ENCODE results near the gene NFIA.
A peak's percentile ranks its signal among the peaks of the same experiment; 100 is the strongest.

The NFIA gene

GRCh38 chr1:61130338-61131000, 48.1 kb downstream of the NFIA start:
- H3K27ac ChIP-seq (ENCODE audit: extremely low read depth, low read depth, low read length), result no peak overlapping the region
- no peaks in the 10 kb centered on the region for H3K36me3 ChIP-seq (ENCODE audit: control insufficient read depth in 2 of 2, insufficient read depth in 1 of 2, low read length in 2 of 2)
- ChIA-PET CTCF (interaction anchor here (0.7 kb wide), 1 partner anchor 23 kb away, joined by 12 read pairs; no protein-coding TSS in a partner anchor), POLR2A (no interaction called here)
- no peak overlapping the region for H3K4me3 ChIP-seq (ENCODE audit: low read depth, low read length)
- H3K9me3 ChIP-seq (ENCODE audit: control insufficient read depth, insufficient read depth, low read depth, low read length), result no peaks in the 10 kb centered on the region
- peaks cover 22% of the 10 kb centered on the region for H3K4me1 ChIP-seq (ENCODE audit: control insufficient read depth, insufficient read depth, low read length)
- TF ChIP-seq GLIS1 (tag by site-specific recombination; IDR thresholded peaks at IDR 0.05), result peak; percentile 32; the same call in 1 of the 2 replicates
- TF ChIP-seq PBX3 (CRISPR knock-in tag; IDR thresholded peaks at IDR 0.05), result no peak
- TF ChIP-seq GLI2 (tag by site-specific recombination; IDR thresholded peaks at IDR 0.05; ENCODE audit: borderline replicate concordance, low read depth), result no peak
- TF ChIP-seq ZNF433 (tag by site-specific recombination; IDR thresholded peaks at IDR 0.05; ENCODE audit: low read depth), result no peak
- peak; percentile 54 for TF ChIP-seq OSR2 (tag by site-specific recombination; IDR thresholded peaks at IDR 0.05)
- no peak for TF ChIP-seq EGR2 (tag by site-specific recombination; IDR thresholded peaks at IDR 0.05; ENCODE audit: low read depth)
- TF ChIP-seq ZNF645 (tag by site-specific recombination; IDR thresholded peaks at IDR 0.05), result no peak
- no peak for TF ChIP-seq ZBTB8A (tag by site-specific recombination; IDR thresholded peaks at IDR 0.05)
- TF ChIP-seq ZNF843 (tag by site-specific recombination; IDR thresholded peaks at IDR 0.05), result peak; percentile 41; the same call in 1 of the 2 replicates
- TF ChIP-seq ZNF24 (tag by site-specific recombination; IDR thresholded peaks at IDR 0.05), result no peak
- TF ChIP-seq ZNF580 (tag by site-specific recombination; IDR thresholded peaks at IDR 0.05), result no peak
- no peak for TF ChIP-seq SCRT1 (tag by site-specific recombination; IDR thresholded peaks at IDR 0.05; ENCODE audit: borderline replicate concordance)
- TF ChIP-seq YY1 (tag by site-specific recombination; IDR thresholded peaks at IDR 0.05), result no peak
- TF ChIP-seq ZBTB20 (tag by site-specific recombination; IDR thresholded peaks at IDR 0.05), result no peak
- no peak for TF ChIP-seq ZNF10 (tag by site-specific recombination; IDR thresholded peaks at IDR 0.05)
- no peak for TF ChIP-seq ZNF670 (tag by site-specific recombination; IDR thresholded peaks at IDR 0.05; ENCODE audit: low read depth)
- TF ChIP-seq WT1 (tag by site-specific recombination; IDR thresholded peaks at IDR 0.05), result peak; percentile 54; the same call in 1 of the 2 replicates
- TF ChIP-seq ZBTB17 (tag by site-specific recombination; IDR thresholded peaks at IDR 0.05), result peak; percentile 53
- no peak for TF ChIP-seq ZNF518A (tag by site-specific recombination; conservative IDR thresholded peaks at IDR 0.05; ENCODE audit: low read depth)
- no peak for TF ChIP-seq ZNF266 (tag by site-specific recombination; IDR thresholded peaks at IDR 0.05; ENCODE audit: low read depth)
- TF ChIP-seq ZNF76 (tag by site-specific recombination; IDR thresholded peaks at IDR 0.05; ENCODE audit: borderline replicate concordance, low read depth), result no peak
- TF ChIP-seq PRDM6 (tag by site-specific recombination; IDR thresholded peaks at IDR 0.05), result peak; percentile 84
- peak; percentile 62 for TF ChIP-seq ZBTB44 (tag by site-specific recombination; IDR thresholded peaks at IDR 0.05)
- no peak for TF ChIP-seq ZNF404 (tag by site-specific recombination; IDR thresholded peaks at IDR 0.05)
- TF ChIP-seq ZNF391 (tag by site-specific recombination; IDR thresholded peaks at IDR 0.05; ENCODE audit: borderline replicate concordance, low read depth), result no peak
- TF ChIP-seq ZNF184 (tag by site-specific recombination; IDR thresholded peaks at IDR 0.05), result no peak
- no peak for TF ChIP-seq ZNF132 (tag by site-specific recombination; IDR thresholded peaks at IDR 0.05; ENCODE audit: borderline replicate concordance)

Data from HEK293 (cell line).